Loucy (cell line): ENCODE results near the gene TMEM178B.

ENCODE experiments used
- CTCF ChIP-seq: fragments of 200-600 bp; sonication (generic); conservative IDR thresholded peaks from 2 replicates; pipeline ENCODE4 v1.5.1; 2014; ENCODE audit warnings: mild to moderate bottlenecking, antibody characterized with exemption, low read length
- EZH2phosphoT487 ChIP-seq: fragments of 200-600 bp; IDR thresholded peaks from 2 replicates; pipeline ENCODE4 v1.6.1; 2018; ENCODE audit warnings: antibody characterized with exemption, mild to moderate bottlenecking, moderate library complexity, borderline replicate concordance

DNA sequence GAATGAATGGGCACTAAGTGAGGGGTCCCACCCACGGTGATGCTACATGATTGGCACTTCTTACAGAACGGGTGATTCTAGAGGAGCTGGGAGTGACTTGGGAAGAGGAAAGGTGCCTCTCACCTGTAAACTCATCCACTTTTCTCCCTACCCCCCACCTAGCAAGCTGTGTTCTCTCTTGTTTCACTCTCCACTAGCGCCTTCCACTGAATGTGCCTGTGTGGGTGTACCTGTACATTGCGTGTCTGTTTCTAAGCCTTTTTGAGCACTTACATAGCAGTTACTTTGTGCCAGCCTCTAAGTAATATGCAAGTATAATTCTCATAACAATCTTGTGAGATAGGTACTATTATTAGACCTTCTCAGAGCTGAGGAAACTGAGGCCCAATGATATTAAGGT lies 343.6 kb downstream of the TMEM178B start:
- TF ChIP-seq CTCF (no peak), EZH2phosphoT487 (no peak)
